Left lung (tissue), 10 donors: ENCODE measurements around the gene EGFR. TPM values are rescaled to one million over a fixed set of nuclear protein-coding genes. Genes with fewer than 3 reads are reported as not detected.

ENCODE experiments used
- ATAC-seq: fragments of 200-7000 bp; cut with Tn5 transposase; one replicate; pipeline ENCODE4 v1.9.1; 2020; ENCODE audit warnings: moderate library complexity
- DNase-seq, 4 donors: peaks; one replicate each; pipeline ENCODE4 v3.0.0-alpha.2; 2013 to 2020
- H3K27ac ChIP-seq, 2 donors: fragments of 200-600 bp; sonication (generic) in 1 of 2; one replicate each; pipeline versions ENCODE4 v1.5.0 to v1.8.0; 2020 to 2021
- H3K27me3 ChIP-seq, 2 donors: fragments of 200-600 bp; sonication (generic) in 1 of 2; one replicate each; pipeline versions ENCODE4 v1.5.0 to v1.8.0; 2020 to 2021
- H3K36me3 ChIP-seq, 2 donors: fragments of 200-600 bp; sonication (generic) in 1 of 2; one replicate each; pipeline versions ENCODE4 v1.5.0 to v1.8.0; 2020 to 2021
- H3K4me1 ChIP-seq, 2 donors: fragments of 200-600 bp; one replicate each; pipeline ENCODE4 v1.8.0; 2021
- H3K4me3 ChIP-seq, 2 donors: fragments of 200-600 bp; sonication (generic) in 1 of 2; one replicate each; pipeline versions ENCODE4 v1.5.0 to v1.8.0; 2020 to 2021; ENCODE audit warnings: mild to moderate bottlenecking in 1 of 2
- H3K9me3 ChIP-seq, 2 donors: fragments of 200-600 bp; sonication (generic) in 1 of 2; one replicate each; pipeline versions ENCODE4 v1.5.0 to v1.8.0; 2020 to 2021
- intact Hi-C, 2 donors: fragments of 100-400 bp; cut with DNase I; formaldehyde crosslinking; loops; one replicate each; pipeline versions ENCODE4 v1.11.2 to v1.14.2; 2022
- polyA plus RNA-seq, 6 donors: library from polyadenylated mRNA; unstranded; fragments of 120-200 nt; gene quantifications; one replicate each; pipeline ENCODE4 v1.2.1, GENCODE V29; 2013; ENCODE audit not compliant: insufficient read length in 6 of 6
- total RNA-seq, 2 donors: library from RNA; stranded (reverse); fragmentation: NEBNext Ultra II Directional; extraction: Animal tissue kit (Norgen Biotek cat#: 25700); gene quantifications; one replicate each; pipeline ENCODE4 v1.2.1, GENCODE V29; 2021
- TF ChIP-seq, protein P1 (sequence below), 2 donors: fragments of 200-600 bp; sonication (generic) in 1 of 2; IDR thresholded peaks; one replicate each; pipeline versions ENCODE4 v1.5.0 to v1.8.0; 2021; ENCODE audit warnings: antibody characterized with exemption in 2 of 2
- donor health status: DM: no; HTN: yes; CAD: no.
- donor health status: DM: no; HTN: no; CAD: no.

The EGFR gene
- total and polyA plus RNA-seq, 8 donors, result 48.7 to 79.3 (median 54.1) TPM

GRCh38 chr7:55080000-55080623, 61.3 kb downstream of the EGFR start:
- H3K27me3 ChIP-seq, result no peaks in the 10 kb centered on the region
- TF ChIP-seq, protein P1, sequence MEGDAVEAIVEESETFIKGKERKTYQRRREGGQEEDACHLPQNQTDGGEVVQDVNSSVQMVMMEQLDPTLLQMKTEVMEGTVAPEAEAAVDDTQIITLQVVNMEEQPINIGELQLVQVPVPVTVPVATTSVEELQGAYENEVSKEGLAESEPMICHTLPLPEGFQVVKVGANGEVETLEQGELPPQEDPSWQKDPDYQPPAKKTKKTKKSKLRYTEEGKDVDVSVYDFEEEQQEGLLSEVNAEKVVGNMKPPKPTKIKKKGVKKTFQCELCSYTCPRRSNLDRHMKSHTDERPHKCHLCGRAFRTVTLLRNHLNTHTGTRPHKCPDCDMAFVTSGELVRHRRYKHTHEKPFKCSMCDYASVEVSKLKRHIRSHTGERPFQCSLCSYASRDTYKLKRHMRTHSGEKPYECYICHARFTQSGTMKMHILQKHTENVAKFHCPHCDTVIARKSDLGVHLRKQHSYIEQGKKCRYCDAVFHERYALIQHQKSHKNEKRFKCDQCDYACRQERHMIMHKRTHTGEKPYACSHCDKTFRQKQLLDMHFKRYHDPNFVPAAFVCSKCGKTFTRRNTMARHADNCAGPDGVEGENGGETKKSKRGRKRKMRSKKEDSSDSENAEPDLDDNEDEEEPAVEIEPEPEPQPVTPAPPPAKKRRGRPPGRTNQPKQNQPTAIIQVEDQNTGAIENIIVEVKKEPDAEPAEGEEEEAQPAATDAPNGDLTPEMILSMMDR (IDR thresholded peaks at IDR 0.05), result no peak
- ATAC-seq (no peak), DNase-seq (no peak)
- no peak overlapping the region for H3K27ac ChIP-seq
- H3K36me3 ChIP-seq, result no peaks in the 10 kb centered on the region
- H3K4me1 ChIP-seq, result peaks cover 16 to 27% of the 10 kb centered on the region in 2 donors
- H3K9me3 ChIP-seq, result no peaks in the 10 kb centered on the region
- H3K4me3 ChIP-seq, result no peak overlapping the region
- intact Hi-C loops, result no loop called here

DNA sequence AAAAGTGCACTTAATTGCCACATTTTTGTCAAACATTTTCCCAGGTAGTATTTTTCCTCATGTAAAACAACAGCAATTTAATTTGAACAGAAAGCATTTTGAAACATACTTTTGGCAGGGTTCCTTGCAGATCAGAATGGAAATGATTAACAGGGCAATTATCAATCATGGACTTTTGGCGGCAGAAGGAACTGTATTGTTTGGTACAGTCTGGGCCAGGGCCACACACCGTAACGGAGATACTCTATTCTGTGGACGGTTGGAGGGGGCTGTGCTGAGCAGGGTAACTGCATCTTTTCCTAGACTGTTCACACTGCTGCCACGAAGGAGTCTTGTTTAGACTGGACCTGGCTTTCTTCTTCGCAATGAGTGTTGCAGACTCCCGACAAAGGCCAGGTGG, 62.3 kb downstream of the EGFR start:
- H3K36me3 ChIP-seq, result no peaks in the 10 kb centered on the region
- no peaks in the 10 kb centered on the region for H3K9me3 ChIP-seq
- H3K27me3 ChIP-seq, result no peaks in the 10 kb centered on the region
- TF ChIP-seq, protein P1 (IDR thresholded peaks at IDR 0.05), result no peak
- ATAC-seq, result peak; percentile 24
- peaks cover 22 to 33% of the 10 kb centered on the region in 2 donors for H3K4me1 ChIP-seq
- intact Hi-C loops, result no loop called here
- DNase-seq, result no peak
- peak overlapping the region; percentile 15 to 55 for H3K27ac ChIP-seq
- H3K4me3 ChIP-seq, result no peak overlapping the region

DNA sequence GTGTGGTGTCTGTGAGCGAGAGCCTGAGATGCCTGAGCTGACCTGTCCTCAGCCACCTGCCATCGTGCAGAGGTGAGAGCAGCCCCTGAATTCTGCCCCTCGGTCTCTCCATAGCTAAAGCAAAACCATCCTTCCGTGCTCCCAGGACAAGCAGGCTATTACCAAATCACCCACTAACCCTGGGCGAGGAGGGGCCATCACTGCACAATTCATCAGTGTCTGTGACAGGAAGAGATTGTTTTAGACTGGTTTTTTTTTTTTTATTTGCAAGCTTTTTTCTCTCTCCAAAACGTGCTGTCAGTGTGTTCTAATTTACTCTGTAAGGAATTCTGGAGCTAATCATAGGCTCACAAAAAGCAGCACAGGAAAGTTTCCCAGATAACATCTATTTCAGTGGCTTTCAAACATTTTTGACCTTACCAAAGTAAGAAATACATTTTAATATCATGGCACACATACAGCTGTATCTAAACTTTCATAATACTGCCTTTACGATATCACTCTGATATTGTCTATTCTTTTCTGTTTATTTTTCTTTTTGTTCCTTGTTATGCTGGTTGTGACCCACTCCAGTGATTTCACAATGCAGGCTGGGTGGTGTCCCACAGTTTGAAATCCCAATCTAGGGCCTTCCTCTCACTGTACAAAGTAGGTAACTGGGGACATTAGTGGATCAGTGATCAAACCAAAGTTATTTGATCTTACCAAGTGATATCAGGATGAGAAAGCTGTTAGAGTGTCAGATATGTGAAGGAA, 62.8 kb downstream of the EGFR start:
- Histone ChIP-seq H3K27me3 (no peaks in the 10 kb centered on the region), H3K27ac (peak overlapping the region; percentile 15 to 55), H3K4me1 (peaks cover 26 to 38% of the 10 kb centered on the region in 2 donors), H3K36me3 (no peaks in the 10 kb centered on the region), H3K9me3 (no peaks in the 10 kb centered on the region), H3K4me3 (no peak overlapping the region)
- TF ChIP-seq, protein P1 (IDR thresholded peaks at IDR 0.05), result no peak
- ATAC-seq (peak; percentile 5), DNase-seq (no peak)
- intact Hi-C loops, result no loop called here

GRCh38 chr7:55082228-55082603, 63.4 kb downstream of the EGFR start:
- Histone ChIP-seq H3K4me1 (peaks cover 31 to 43% of the 10 kb centered on the region in 2 donors), H3K36me3 (no peaks in the 10 kb centered on the region), H3K27me3 (no peaks in the 10 kb centered on the region), H3K27ac (peak overlapping the region in 1 of 2 donors; percentile 55), H3K9me3 (no peaks in the 10 kb centered on the region), H3K4me3 (no peak overlapping the region)
- DNase-seq (no peak), ATAC-seq (no peak)
- TF ChIP-seq, protein P1 (IDR thresholded peaks at IDR 0.05), result no peak
- intact Hi-C loops, result no loop called here

DNA sequence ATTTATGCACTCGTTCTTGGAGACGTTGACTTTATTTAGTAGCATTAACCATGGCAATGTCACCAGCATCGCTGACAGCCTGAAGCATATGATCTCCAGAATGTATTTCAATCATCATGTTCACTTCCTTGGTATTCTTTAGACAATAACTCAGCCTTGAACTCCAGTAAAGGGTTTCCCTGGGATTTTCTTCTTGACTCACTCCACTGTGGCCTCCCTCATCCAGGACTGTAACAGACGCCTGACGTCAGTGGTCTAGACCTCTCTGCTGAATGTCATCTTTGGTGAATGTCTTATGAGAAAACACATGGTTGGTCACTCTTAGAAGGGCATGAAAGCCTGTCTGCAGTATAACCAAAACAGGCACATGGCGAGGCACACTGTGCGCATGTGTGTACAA, 64.4 kb downstream of the EGFR start:
- ATAC-seq (no peak), DNase-seq (no peak)
- no peaks in the 10 kb centered on the region for H3K9me3 ChIP-seq
- intact Hi-C loops, result no loop called here
- no peaks in the 10 kb centered on the region for H3K36me3 ChIP-seq
- TF ChIP-seq, protein P1 (IDR thresholded peaks at IDR 0.05), result no peak
- H3K4me3 ChIP-seq, result no peak overlapping the region
- H3K4me1 ChIP-seq, result peaks cover 35 to 50% of the 10 kb centered on the region in 2 donors
- no peak overlapping the region for H3K27ac ChIP-seq
- H3K27me3 ChIP-seq, result no peaks in the 10 kb centered on the region
